Femur (tissue), 1 donor: Measurements from ENCODE around the gene CHSY1.
A peak's percentile ranks its signal among the peaks of the same experiment; 100 is the strongest.

Experiments used
- DNase-seq: peaks from one replicate; pipeline ENCODE4 v3.0.0-alpha.2; 2017

Gene CHSY1

DNA sequence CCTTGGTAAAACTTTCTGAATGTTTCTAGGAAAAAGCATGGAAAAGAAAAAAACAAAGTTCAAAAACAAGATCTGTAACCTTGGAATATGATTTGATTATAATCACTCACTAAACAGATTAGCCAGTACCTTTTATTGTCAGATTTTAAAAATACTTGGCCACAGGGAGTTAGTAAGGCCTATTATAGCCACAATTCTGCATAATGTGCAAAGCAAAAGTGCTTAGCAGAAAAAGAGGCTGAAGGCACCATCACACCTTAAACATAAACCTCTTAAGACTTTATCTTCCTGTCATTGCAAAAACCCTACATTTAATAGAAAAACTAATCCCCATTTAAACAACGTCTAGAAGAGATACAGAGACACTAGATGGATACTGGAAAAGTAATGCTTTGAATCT is 41.8 kb downstream of the CHSY1 start:
- DNase-seq = no peak

DNA sequence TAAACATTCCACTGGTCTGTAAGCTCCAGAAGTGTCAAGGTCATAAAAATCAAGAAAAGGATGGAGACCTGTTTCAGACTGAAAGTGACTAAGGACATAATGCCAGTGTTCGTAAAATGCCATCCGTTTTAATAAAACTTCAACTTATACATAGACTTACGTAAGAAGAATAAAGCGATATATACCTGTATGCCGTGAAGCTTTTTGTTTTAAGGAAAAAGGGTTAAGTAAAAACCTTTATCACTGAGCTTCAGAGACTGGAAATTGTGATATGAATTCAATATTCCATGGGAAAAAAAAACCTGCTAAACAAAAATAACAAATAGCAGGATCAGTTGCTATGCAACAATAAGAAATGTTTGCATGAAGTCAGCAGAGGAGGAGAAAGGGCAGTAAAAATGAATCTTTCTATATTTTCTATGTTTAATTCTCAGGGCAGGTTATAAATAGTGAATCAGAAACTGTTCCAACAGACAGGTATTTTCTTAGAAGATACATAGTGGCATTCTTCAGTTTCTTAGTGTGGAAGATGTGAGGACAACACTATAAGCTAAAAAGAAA is 42.5 kb downstream of the CHSY1 start:
- DNase-seq = no peak

DNA sequence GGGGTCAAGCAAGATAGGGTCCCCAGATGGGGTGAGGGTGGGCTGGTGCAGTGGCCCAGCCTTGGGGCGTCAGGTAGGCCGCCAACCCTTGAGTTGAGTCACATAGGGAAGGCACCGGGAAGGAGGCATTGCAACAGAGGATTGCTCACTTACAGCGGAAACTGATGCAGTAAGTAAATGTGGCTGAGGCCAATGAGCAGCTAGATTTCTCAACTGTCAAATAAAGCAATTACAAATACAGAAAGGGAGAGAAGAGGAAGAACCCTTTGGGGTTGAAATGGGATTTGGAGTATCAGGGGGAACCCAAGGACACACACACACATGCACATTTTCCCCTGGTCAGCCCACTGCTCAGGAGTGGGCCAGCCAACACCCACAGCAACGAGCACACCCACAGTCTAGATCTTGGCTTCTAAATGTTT is 44.0 kb downstream of the CHSY1 start:
- DNase-seq = peak; percentile 48

DNA sequence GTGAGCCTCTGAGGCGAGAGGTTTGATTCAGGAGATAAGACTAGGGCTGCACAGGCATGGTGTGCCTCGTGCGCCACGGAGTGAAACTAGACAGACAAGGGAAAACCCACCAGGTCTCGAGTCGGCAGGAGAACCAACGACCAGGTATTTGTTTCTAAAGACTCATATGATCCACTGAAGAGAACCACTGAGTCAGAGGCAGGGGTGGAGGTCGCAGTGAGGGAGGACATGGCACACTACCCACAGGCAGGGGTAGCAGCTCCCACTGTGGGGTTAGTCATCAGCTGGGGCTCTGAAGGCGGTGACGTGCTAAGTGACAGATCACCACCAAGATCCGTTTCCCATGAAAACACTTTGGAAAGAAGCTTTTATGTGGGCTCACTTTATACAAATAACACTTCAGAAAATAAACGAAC is 45.7 kb downstream of the CHSY1 start:
- DNase-seq = no peak

DNA sequence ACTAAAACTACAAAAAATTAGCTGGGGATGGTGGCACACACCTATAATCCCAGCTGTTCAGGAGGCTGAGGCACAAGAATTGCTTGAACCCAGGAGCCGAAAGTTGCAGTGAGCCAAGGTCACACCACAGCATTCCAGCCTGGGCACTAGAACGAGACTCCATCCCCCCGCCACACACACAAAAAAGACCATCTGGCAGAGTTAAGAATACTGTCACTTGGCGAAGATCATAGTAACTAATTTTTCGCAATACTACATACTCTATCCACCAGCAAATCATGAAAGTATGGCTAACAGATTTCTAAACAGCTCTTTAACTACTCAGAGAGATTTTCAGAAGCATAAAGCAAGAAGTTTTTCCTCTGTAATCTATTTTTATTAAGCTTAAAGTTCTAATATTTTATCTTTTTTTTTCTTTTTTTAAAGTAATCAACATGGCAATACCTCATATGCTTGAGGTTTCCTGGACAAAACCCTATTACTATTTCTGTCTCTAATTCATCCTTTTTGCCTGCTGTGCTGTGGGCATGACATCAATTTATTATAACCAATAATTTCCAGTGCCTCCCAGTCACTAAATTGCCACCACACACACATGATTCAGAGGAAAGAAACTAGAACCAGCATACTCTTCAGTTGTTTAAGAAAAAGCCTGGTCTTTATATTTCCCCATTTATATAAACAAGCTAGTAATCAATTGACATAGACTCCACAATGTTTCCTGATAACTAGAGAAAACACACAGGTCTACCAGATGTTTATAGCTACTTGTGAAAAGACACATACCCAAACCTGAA is 46.9 kb downstream of the CHSY1 start:
- no peak for DNase-seq

DNA sequence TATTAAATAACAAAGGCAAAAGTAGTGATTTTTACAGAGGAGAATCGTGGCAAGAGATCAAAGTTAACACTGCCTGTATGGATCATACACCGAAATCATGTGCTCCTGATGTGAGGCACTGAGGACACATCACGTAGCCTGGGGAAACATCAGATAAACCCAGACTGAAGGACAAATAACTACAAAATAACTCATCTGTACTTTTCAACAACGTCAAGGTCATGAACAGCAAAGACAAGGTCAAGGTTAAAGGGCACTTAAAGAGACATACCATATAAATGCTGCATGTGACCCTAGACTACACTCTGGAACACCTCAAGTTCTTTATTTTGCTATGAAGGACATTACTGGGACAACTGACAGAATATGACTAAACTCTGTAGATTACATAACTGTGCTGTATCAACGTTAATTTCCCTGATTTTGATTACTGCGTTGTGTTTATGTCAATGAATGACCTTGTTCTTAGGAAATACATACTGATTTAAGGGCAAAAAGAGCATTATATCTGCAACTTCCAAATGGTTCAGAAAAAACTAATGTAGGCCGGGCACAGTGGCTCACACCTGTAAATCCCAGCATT is 48.1 kb downstream of the CHSY1 start:
- no peak for DNase-seq

DNA sequence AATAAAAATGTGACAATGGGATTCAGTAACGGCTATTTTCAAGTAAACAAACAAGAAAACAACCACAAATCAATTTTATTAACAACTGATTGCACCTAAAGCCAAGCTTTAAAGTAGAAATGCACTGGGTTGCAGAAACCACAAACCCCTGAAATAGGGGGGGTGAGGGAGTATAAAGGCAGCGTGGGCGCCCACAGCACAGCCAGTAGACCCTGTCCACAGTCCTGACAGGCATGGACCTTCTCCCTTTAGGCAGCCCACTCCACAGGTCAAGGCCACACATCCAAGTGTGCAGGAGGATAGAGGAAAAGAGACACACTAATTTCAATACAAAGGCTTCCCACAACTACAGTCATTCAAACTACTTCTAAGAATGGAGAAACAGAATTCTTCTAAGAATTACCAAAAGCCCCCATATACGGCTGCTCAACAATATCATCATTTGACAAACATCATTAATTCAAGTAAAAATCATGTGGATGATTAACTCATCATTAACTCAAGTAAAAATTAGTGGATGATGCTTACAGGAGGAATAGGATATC is 48.7 kb downstream of the CHSY1 start:
- no peak for DNase-seq

DNA sequence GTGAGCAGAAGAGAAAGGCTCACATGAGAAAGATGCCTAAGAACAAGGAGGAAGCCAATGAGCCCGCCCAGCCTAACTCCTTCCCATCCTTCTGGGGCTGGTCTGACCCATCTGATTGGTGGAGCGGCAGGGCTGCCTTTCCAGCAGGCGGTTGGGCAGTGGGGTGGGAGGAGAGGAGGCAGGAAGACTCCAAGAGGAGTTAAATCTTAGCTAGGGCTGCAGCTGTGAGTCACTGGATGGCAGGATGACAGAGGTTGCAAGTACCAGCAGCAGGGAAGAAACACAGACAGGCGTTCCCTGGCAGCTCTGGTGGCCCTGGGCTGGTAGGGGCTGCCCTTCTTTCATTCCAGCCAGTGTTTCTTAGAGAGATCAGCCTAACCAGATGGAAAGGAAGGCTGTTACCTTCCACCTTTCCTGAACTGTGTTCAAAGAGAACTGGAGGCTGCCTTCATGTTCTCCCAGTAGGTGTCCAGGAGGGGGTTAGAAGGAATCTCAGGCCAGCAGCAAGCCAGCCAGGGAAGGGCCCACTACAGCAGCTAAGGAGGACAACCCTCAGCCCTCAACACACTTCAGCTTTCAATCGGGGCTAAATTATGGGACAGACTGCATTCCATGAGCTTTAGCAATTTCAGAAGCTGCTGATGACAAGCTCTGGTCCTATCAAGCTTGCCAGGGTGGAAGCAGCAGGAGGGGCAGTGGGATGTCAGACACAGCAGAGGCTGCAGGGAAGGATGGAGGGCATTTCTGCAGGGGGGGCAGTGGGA is 50.3 kb downstream of the CHSY1 start:
- DNase-seq = peak; percentile 96

DNA sequence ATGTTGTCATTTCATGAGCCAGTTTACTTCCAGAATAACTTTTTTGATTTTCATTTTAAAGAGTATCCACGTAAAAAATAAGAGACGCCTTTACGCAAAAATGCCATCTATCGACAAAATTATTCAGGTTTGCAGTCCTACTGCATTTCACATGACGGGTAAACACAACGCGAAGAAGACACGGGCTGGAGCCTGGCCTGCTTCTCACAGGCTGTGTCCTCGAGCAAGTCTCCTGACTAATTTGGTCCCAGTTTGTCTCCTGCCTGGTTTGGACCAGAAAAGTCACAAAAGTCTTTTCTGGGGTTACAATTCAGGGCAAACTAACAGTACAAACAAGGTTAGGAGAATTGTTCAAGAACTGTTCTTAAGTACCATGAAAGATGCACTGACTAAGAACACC is 51.7 kb downstream of the CHSY1 start:
- DNase-seq = no peak

DNA sequence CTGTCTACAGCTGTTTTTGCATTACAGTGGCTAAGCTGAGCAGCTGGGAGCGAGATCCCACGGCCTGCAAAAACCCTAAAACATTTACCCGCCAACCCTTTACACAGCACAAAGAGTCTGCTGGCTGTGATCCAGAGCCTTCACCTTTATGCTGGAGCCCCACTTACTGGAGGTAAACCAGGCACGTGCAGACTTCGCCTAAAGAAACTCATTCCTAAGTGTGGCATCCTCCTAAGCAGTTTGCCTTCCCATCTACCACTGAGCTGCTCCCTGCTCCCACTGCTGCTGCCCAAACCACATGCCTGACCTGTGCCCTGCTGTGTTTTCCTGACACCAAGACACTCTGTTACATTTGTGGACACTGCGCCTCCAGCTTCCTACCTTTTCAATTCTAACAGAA is 53.0 kb downstream of the CHSY1 start:
- DNase-seq = no peak

DNA sequence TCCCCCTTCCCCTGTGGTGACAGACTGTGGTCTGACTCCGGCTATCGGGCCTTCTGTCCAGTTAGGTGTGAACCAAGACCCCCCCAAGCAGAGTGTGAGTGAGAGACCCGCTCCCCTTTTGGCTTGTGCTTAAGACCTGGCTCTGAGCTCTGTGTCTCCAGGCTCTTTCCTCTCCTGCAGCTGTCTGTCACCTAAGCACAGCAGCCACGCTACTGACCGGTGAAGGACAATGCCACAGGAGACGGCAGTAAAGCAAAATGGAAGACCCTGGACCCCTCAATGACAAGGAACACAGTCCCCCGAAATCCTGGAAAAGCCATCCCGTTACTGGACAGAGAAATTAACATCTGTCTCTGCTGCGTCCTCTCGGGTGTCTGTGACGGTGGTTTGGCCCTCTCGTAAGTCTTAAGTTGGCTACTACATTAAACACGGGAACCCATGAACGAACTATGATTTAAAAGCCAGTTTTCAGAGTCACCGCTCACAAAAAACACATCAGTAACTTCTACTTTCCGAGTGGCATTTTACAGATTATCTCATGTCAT is 53.7 kb downstream of the CHSY1 start:
- DNase-seq = no peak

DNA sequence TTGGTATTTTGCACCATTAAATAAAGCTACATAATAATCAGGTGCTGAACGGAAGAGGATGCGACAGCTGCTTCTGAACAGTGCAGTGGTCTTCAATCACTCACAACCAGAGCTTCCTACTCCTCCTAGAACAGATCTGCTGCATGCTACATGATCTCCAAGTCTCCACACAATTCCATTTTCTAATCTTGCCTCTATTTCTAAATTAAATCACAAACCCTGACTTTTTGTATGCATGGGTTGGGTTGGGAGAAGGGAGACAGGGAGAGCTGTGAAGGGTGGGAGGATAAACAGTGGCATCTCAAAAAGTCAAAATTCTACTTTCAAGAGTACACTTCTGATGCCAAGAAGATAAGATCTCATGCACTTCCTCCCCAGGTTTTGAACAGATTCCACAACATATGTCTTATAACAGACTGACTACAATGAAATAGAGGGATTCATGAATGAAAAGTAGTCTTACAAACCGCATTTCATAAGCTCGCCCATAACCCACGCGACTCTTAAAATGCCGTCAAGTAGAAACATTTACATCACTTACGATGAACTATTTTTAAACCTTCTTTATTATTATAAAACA is 57.2 kb downstream of the CHSY1 start:
- DNase-seq = no peak

DNA sequence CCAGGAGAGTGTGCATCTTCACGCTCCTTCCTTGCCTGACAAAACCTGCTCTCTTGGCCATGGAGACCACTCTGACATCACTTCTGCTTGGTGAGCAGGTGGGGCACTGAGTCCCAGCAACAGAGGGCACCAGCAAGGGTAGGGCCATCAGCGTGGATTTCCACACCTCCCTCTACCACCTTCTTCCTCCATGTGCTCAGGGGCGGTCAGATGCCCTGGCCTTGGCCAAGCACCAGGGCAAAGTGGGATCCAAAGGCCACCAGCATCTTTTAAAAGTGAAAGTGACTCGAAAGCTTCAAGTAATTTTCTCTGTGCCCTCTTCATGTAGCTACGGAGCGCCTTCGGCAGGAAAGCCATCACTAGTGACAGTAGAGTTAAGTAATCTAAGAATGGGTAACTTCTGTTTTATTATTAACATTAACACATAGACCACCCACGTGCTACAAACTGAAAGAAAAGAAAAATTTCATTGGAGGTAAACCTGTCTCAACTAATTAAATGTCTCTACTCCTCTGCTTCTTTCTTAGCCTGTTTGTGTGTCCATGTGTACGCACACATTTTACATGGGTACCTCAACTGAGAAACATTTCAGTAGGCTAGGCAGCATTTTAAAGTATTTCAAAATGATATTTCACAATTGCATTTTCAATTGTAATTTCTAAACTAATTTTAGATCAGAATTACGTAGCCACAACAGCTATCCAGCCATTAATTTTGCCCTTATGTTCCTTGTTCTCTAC is 57.9 kb downstream of the CHSY1 start:
- DNase-seq = no peak

DNA sequence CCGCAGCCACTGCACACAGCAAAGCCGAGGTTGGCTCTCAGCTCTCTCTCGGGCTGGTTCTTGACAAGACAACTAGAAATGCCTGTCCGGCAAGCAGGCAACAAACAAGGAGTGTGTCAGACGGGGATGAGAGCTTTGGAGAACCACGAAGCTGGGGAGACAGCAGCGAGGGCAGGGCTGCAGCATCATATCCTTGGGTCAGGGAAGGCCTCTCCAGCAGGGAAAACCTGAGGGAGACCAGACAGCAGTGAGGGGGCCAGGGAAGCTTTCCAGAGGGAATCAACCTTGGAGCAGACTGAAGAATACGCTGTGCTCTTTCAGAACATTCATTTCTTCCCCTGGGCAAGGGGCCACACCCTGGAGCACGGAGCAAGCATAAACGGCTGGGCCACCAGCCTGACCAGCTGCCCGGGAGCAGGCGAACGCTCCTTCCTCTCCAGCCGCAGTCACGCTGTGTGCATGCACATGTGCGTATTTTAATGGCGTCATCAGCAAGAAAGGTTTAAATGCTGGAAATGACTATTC is 58.7 kb downstream of the CHSY1 start:
- DNase-seq = peak; percentile 65

DNA sequence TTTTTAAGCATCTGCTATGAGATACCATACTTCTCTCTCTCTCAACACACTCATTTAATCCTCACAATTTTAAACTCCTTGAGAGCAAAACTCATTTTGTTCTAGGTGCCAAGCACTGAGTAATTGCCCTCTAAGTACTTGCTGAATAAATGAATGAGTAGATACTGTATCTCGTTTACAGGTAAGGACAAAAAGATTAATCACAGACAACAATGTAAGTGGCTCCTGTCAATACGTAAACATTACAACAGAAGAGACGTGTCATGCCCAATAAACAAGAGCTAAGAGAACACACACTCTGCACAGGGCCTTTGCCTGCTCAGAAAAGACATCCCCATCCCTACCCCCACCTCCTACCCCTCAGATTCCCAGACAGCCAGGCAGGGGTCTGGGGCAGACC is 59.8 kb downstream of the CHSY1 start:
- DNase-seq = no peak

DNA sequence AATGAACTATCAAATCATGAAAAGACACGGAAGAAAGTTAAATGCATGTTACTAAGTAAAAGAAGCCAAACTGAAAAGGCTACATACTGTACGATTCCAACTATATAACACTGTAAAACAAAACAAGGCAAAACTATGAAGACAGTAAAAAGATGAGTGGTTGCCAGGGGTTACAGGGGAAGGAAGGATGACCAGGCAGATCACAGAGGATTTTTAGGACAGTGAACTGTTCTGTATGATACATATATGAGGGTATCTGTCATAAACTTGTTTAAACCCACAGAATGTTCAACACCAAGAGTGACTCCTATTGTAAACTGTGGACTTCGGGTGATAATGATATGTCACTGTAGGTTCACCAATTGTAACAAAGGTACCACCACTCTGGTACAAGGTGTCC is 60.6 kb downstream of the CHSY1 start:
- DNase-seq = no peak

DNA sequence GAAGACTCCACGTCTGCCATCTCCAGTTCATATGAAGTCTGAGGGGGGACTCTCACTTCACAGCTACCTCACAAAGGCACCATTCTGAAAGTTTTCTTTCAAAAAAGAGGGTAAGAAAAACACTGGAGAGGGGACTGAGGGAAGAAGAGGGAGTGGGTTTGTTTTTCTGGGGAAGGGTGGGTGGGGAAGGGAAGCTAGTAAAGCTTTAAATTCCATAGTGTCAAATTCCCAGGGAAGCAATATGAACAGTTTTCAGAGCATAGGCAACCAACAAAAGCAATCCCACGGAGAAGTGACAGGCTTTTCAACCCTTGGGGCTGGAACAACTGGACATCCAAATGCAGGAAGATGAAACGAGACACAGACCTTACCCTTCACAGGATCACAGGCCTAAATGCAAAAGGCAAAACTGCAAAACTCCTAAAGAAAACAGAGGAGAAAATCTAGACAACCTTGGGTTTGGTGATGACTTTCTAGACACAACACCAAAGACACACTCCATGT is 61.7 kb downstream of the CHSY1 start:
- no peak for DNase-seq

DNA sequence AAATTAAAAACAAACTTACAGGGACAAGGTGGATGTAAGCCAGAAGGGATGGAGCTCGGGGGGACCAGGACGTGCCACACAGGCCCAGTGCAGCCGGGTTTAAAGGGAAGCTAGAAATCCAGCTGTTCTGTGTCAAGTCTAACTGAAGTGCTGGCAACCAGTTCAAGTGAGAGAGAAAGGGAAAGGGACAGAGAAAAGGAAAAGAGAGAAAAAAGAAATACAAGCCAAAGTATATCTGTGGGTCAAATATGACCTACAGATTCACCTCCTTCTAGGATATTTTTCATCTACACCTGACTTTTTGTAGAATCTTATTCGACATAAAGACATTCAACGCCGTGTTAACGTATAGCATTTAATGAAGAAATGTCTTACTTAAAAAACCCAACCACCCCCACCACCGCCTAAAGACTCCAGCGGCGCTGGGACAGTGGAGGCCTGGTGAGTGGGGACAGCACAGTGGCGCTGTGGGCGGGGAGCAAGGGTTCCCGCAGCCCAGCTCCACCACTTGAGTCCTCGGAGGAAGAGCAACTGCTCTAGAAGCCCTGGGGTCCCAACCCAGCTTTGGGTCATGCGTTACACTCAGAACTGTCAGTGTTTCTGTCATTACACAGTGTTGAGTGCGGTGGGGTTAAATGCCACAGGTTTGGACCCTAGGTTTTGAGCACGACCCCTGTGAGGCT is 62.3 kb downstream of the CHSY1 start:
- no peak for DNase-seq

DNA sequence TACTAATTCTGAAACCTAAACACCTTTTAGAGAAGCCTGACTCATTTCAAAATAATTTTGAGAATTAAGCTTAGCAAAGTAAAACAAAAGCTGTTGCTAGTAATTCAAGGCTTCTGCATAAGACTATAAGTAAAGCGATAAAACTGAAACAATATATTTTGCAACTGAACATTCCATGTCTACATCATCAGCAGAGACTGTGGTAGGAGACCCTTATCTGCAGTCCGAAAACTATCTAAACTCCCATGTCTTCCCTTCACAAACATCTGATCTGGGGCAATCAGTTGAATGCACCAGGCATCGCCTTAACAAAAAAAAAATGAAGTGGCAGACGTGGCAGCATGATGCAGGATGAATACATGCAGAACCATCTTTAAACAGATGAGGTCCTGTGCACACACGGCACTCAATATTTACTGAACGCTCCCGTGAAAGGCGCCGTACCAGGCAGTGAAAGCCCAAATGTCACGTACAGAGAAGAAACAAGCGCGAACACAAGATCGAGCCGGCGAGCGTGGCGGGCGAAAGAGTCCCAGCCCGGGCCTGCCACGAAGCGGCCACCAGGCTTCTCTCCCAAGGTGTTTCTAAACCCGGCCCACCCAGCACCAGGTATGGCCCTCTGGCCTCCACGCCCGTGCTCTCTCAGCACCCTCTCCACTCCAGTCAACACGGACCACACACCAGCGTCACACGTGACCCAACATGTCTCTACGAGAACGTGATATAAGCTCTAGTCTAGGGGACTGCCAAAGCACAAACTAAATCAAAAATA is 63.0 kb downstream of the CHSY1 start:
- no peak for DNase-seq
